Heart right ventricle (tissue), 16 donors: ENCODE data around the gene CELA2B. TPM values are rescaled to one million over a fixed set of nuclear protein-coding genes. Genes with fewer than 3 reads are reported as not detected.
"Not testable (repeated sequence)": the region's sequence is repeated elsewhere in the genome, so short reads cannot be mapped to it uniquely, and the experiment has no call there.

Source experiments
- ATAC-seq, 8 donors: fragments of 200-7000 bp; cut with Tn5 transposase; one replicate each; pipeline ENCODE4 v1.9.1; 2020; ENCODE audit warnings: mild to moderate bottlenecking in 8 of 8, moderate library complexity in 8 of 8, moderate number of reproducible peaks in 1 of 8
- DNase-seq, 2 donors: peaks; one replicate each; pipeline ENCODE4 v3.0.0-alpha.2; 2020
- H3K27ac ChIP-seq, 10 donors: fragments of 200-600 bp; sonication (generic) in 2 of 10; one replicate each; pipeline versions ENCODE4 v1.5.0 to v1.8.0; 2020 to 2022; ENCODE audit warnings: mild to moderate bottlenecking in 3 of 10
- H3K27me3 ChIP-seq, 7 donors: fragments of 200-600 bp; one replicate each; pipeline ENCODE4 v1.8.0; 2021 to 2022; ENCODE audit warnings: mild to moderate bottlenecking in 2 of 7
- H3K36me3 ChIP-seq, 9 donors: fragments of 200-600 bp; sonication (generic) in 1 of 9; one replicate each; pipeline versions ENCODE4 v1.5.0 to v1.8.0; 2020 to 2022; ENCODE audit warnings: mild to moderate bottlenecking in 2 of 9
- H3K4me1 ChIP-seq, 9 donors: fragments of 200-600 bp; sonication (generic) in 1 of 9; one replicate each; pipeline versions ENCODE4 v1.5.0 to v1.8.0; 2020 to 2022; ENCODE audit warnings: mild to moderate bottlenecking in 4 of 9
- H3K4me3 ChIP-seq, 10 donors: fragments of 200-600 bp; sonication (generic) in 2 of 10; one replicate each; pipeline versions ENCODE4 v1.5.0 to v1.8.0; 2020 to 2022; ENCODE audit warnings: mild to moderate bottlenecking in 7 of 10, moderate library complexity in 2 of 10
- H3K9me3 ChIP-seq, 11 donors: fragments of 200-600 bp in 10 of 11; sonication (generic) in 2 of 11; one replicate each; pipeline versions ENCODE4 v1.5.0 to v1.8.0; 2013 to 2022; ENCODE audit warnings: mild to moderate bottlenecking in 2 of 11, control low read depth in 1 of 11, moderate library complexity in 1 of 11
- CTCF ChIP-seq, 9 donors: fragments of 200-600 bp; sonication (generic) in 2 of 9; IDR thresholded peaks; one replicate each; pipeline versions ENCODE4 v1.5.0 to v1.8.0; 2021 to 2022; ENCODE audit warnings: antibody characterized with exemption in 9 of 9, mild to moderate bottlenecking in 5 of 9, moderate library complexity in 1 of 9
- WGBS, 2 donors: extraction: QIAGEN DNeasy Blood & Tissue Kit; methylation state at CpG; one replicate each; pipeline ENCODE4 v1.1.7; 2013; ENCODE audit warnings: inconsistent platforms in 1 of 2; 5-methylcytosine and 5-hydroxymethylcytosine counted together
- intact Hi-C, 10 donors: fragments of 100-400 bp; cut with DNase I; formaldehyde crosslinking; loops; one replicate each; pipeline versions ENCODE4 v1.11.1 to v1.14.2; 2022
- polyA plus RNA-seq, 2 donors: library from polyadenylated mRNA; stranded (reverse); fragments of 200-250 nt; gene quantifications; one replicate each; pipeline ENCODE4 v1.2.3, GENCODE V29; 2013
- total RNA-seq, 10 donors: library from RNA; stranded (reverse); fragmentation: NEBNext Ultra II Directional in 3 of 10; extraction: Animal tissue kit (Norgen Biotek cat#: 25700) in 3 of 10; gene quantifications; one replicate each; pipeline versions ENCODE4 v1.2.1 to v1.2.4, GENCODE V29; 2021 to 2023
- donor health status: Arrhythmogenic right ventricular cardiomyopathy.
- donor health status: ischemic (EF 13 %, LVEDD 7.1; RV severe dilation, severe dysfunction).
- donor health status: healthy with polysubstance abuse.
- donor health status: DM: no; HTN: yes; CAD: no.
- donor health status: DM: no; HTN: no; CAD: no.
- donor health status: ischemic (EF 25% LVEDD 6.9; RV normal size, moderate dysfunction).
- donor health status: ischemic (EF 25% LVEDD 5.7; RV mildly dilated, moderate dysfunction).
- donor health status: healthy.
- donor health status: DM: yes; HTN: yes; CAD: no.
- donor health status: Ischemic cardiomyopathy.
- donor health status: ischemic (EF 35%, LVEDD 5.7; RV mildly dilated, moderate dysfunction).
- donor health status: nonischemic (EF 11% LVEDD 7.7; RV severe dilation, severe dysfunction).
- donor health status: DM: yes; HTN: yes; CAD: no.
- donor health status: PGD.
- donor health status: ischemic (EF 29% LVEDD 5.4; RV normal size, mild dysfunction).
- donor health status: nonischemic (EF 23%, LVEDD 6.1; RV moderate dilation, normal function).

CELA2B gene
- total and polyA plus RNA-seq, 12 donors: not detected

GRCh38 chr1:15454256-15454655 lies 21.6 kb upstream of the CELA2B start:
- Histone ChIP-seq H3K27ac (no peak overlapping the region), H3K36me3 (no peaks in the 10 kb centered on the region), H3K4me1 (no peaks in the 10 kb centered on the region), H3K4me3 (no peak overlapping the region), H3K9me3 (peaks cover 0 to 10% (median 0%) of the 10 kb centered on the region in 11 donors), H3K27me3 (no peaks in the 10 kb centered on the region)
- DNase-seq (no peak), ATAC-seq (no peak)
- WGBS, 2 donors: 69 to 74% methylated on average over 3 of the region's 3 CpGs
- TF ChIP-seq CTCF (IDR thresholded peaks at IDR 0.05): no peak
- intact Hi-C loops: no loop called here

GRCh38 chr1:15455522-15455921 lies 20.4 kb upstream of the CELA2B start:
- no peak overlapping the region for H3K4me3 ChIP-seq
- TF ChIP-seq CTCF (IDR thresholded peaks at IDR 0.05): no peak
- no peak overlapping the region for H3K27ac ChIP-seq
- no peaks in the 10 kb centered on the region for H3K36me3 ChIP-seq
- ATAC-seq (no peak), DNase-seq (no peak)
- H3K4me1 ChIP-seq: peaks cover 0 to 4% (median 0%) of the 10 kb centered on the region in 9 donors
- H3K9me3 ChIP-seq: peaks cover 0 to 9% (median 0%) of the 10 kb centered on the region in 11 donors
- intact Hi-C loops: no loop called here
- WGBS, 2 donors: 78 to 88% methylated on average over 5 to 6 of the region's 6 CpGs
- H3K27me3 ChIP-seq: no peaks in the 10 kb centered on the region

GRCh38 chr1:15456313-15456954 lies 19.5 kb upstream of the CELA2B start, which contains the start of gene CELA2A:
Gene CELA2A (plus strand): TSS chr1:15456732. CDS start chr1:15456754, 22 bp downstream.
- Histone ChIP-seq H3K4me1 (peaks cover 0 to 4% (median 0%) of the 10 kb centered on the region in 9 donors), H3K27me3 (no peaks in the 10 kb centered on the region), H3K36me3 (no peaks in the 10 kb centered on the region), H3K4me3 (no peak within 1 kb of the TSS), H3K27ac (no peak within 1 kb of the TSS), H3K9me3 (peaks cover 0 to 2% (median 0%) of the 10 kb centered on the region in 11 donors)
- intact Hi-C loops: no loop called here
- DNase-seq (no peak), ATAC-seq (no peak)
- no peak for TF ChIP-seq CTCF (IDR thresholded peaks at IDR 0.05)
- WGBS, 2 donors: 80 to 83% methylated on average over 8 of the region's 8 CpGs

GRCh38 chr1:15457585-15457984 lies 18.3 kb upstream of the CELA2B start:
- H3K27me3 ChIP-seq: no peaks in the 10 kb centered on the region
- intact Hi-C loops: no loop called here
- DNase-seq (no peak), ATAC-seq (no peak)
- 87 to 90% methylated on average over 2 of the region's 2 CpGs for WGBS, 2 donors
- no peaks in the 10 kb centered on the region for H3K9me3 ChIP-seq
- TF ChIP-seq CTCF (IDR thresholded peaks at IDR 0.05): no peak
- no peak overlapping the region for H3K4me3 ChIP-seq
- H3K36me3 ChIP-seq: no peaks in the 10 kb centered on the region
- H3K4me1 ChIP-seq: peaks cover 0 to 4% (median 0%) of the 10 kb centered on the region in 9 donors
- no peak overlapping the region for H3K27ac ChIP-seq

GRCh38 chr1:15458388-15458787 lies 17.5 kb upstream of the CELA2B start:
- intact Hi-C loops, ATAC-seq, H3K9me3 ChIP-seq, DNase-seq, H3K27me3 ChIP-seq, H3K4me1 ChIP-seq, H3K4me3 ChIP-seq, H3K36me3 ChIP-seq, H3K27ac ChIP-seq: not testable (repeated sequence)
- WGBS, 2 donors: 79 to 82% methylated on average over 4 of the region's 4 CpGs
